Measurements from ENCODE around the gene PEX5L.

PEX5L gene

DNA sequence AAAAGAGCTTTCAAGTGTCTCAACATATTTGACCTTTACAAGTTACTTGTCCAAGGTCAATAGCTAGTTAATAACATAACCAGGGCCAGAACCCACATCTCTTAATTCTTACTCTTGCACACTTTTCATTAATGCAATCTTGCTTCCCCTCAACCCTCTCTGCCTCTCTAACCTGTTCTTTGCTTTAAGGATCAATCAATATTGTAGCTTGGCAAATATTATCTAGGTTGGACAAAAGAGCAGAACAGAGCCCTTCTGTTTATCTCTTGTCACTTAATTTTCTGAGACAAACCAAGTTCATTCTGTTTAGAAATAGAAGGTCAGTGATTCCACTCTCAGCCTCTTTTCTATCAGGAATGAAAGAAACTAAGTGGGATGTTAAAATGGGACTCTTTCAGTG is 203.4 kb downstream of the PEX5L start:
- Mint-ChIP-seq H3K4me1 (no peaks in the 10 kb centered on the region), H3K4me3 (no peak overlapping the region), H3K36me3 (ENCODE audit: low read depth) (no peaks in the 10 kb centered on the region), H3K9me3 (no peaks in the 10 kb centered on the region), H3K27me3 (peaks cover 8% of the 10 kb centered on the region), H3K27ac (no peak overlapping the region)
- no peak for DNase-seq
- ATAC-seq: no peak

- H3K27ac Mint-ChIP-seq: no peak overlapping the region
- no peak for ATAC-seq
- no peak overlapping the region for H3K4me3 Mint-ChIP-seq
- H3K4me1 Mint-ChIP-seq: no peaks in the 10 kb centered on the region
- no peaks in the 10 kb centered on the region for H3K36me3 Mint-ChIP-seq (ENCODE audit: low read depth)
- H3K27me3 Mint-ChIP-seq: peaks cover 8% of the 10 kb centered on the region
- H3K9me3 Mint-ChIP-seq: no peaks in the 10 kb centered on the region
- DNase-seq: no peak
Measured at GRCh38 chr3:179832333-179832854, 204.3 kb downstream of the PEX5L start.

- no peak overlapping the region for H3K4me3 Mint-ChIP-seq
- no peaks in the 10 kb centered on the region for H3K9me3 Mint-ChIP-seq
- H3K36me3 Mint-ChIP-seq (ENCODE audit: low read depth): no peaks in the 10 kb centered on the region
- H3K27me3 Mint-ChIP-seq: peaks cover 10% of the 10 kb centered on the region
- H3K4me1 Mint-ChIP-seq: no peaks in the 10 kb centered on the region
- DNase-seq: no peak
- no peak overlapping the region for H3K27ac Mint-ChIP-seq
- no peak for ATAC-seq
Measured at GRCh38 chr3:179829401-179829800, 207.3 kb downstream of the PEX5L start.

- Mint-ChIP-seq H3K4me1 (no peaks in the 10 kb centered on the region), H3K9me3 (no peaks in the 10 kb centered on the region), H3K27me3 (peaks cover 10% of the 10 kb centered on the region), H3K27ac (no peak overlapping the region), H3K4me3 (no peak overlapping the region), H3K36me3 (ENCODE audit: low read depth) (no peaks in the 10 kb centered on the region)
- DNase-seq (no peak), ATAC-seq (no peak)
Measured at GRCh38 chr3:179828738-179829137, 208.0 kb downstream of the PEX5L start.

- Mint-ChIP-seq H3K36me3 (ENCODE audit: low read depth) (no peaks in the 10 kb centered on the region), H3K9me3 (no peaks in the 10 kb centered on the region), H3K4me3 (no peak overlapping the region), H3K4me1 (no peaks in the 10 kb centered on the region), H3K27me3 (peaks cover 8% of the 10 kb centered on the region), H3K27ac (no peak overlapping the region)
- ATAC-seq (no peak), DNase-seq (no peak)
Measured at GRCh38 chr3:179826247-179826637, 210.5 kb downstream of the PEX5L start.

DNA sequence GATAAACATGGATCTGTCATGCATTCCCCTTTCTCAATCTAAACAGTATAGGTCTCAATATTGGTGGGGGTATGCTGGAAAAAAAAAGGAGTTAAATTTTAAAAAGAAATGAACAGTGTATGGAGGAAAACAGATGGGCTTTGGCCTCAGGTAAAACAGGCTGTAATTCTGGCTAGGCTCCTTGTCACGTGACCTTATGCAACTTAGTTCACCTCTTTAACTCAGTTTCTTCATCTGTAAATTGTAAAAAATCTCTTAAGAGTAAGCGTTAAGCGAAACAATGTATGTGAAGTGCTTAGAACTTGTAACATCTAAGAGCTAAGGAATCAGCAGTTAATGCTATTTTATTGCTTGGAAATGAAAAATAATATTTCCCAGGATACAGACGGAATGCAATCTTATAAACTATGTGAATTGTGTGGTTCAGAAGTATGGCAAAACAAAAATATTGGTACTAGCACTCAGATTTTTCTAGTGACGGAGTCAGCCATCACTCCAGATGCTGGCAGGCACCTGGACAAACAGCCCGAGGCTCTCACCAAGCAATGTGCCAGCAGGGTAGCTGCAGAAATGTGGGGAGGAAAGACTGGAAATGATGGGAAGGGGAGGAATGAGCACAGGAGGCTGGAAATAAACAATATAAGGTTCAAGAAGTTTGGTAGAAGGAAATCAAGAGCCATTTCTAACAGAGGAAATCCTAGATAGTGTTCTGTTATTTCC is 211.1 kb downstream of the PEX5L start:
- Mint-ChIP-seq H3K4me3 (no peak overlapping the region), H3K27me3 (peaks cover 9% of the 10 kb centered on the region), H3K9me3 (no peaks in the 10 kb centered on the region), H3K27ac (no peak overlapping the region), H3K4me1 (no peaks in the 10 kb centered on the region), H3K36me3 (ENCODE audit: low read depth) (no peaks in the 10 kb centered on the region)
- ATAC-seq (no peak), DNase-seq (no peak)

DNA sequence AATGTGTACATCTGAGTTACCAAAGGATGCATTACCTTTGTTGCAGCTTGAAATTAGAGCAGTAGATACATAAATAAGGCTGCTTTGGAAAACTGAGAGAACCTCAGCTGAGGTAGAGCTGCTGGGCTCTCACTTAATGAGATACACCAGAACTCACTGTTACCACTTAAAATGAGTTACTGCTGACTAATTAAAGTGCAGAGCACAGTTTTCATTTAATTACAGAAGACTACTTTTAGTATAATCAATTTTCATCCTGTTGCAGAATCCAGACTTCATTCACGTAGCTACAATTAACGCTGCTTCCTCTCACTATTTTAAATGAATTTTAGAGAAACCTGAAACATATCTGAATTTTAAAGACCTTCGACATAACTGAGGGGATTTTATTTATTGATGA is 214.4 kb downstream of the PEX5L start:
- no peaks in the 10 kb centered on the region for H3K36me3 Mint-ChIP-seq (ENCODE audit: low read depth)
- H3K4me3 Mint-ChIP-seq: no peak overlapping the region
- no peak for ATAC-seq
- DNase-seq: no peak
- no peaks in the 10 kb centered on the region for H3K4me1 Mint-ChIP-seq
- H3K9me3 Mint-ChIP-seq: no peaks in the 10 kb centered on the region
- H3K27me3 Mint-ChIP-seq: peaks cover 10% of the 10 kb centered on the region
- H3K27ac Mint-ChIP-seq: no peak overlapping the region

DNA sequence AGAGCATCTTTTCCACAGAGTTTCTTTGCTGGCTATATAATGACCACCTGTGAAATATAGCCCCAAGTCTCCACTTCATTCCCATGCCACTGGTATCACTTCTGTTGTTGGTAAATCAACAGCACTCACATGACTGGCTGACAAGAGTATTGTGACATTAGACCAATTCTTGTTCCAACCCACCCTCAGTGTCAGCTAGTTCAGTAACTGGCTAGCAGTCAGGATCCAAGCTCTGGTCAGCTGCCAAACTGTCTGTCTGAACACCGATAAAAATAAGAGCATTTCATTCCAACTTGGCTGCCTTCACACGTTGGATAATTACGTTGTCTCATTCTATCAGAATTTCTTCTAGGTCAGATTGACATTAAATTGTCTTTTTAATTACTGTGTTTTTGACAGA is 217.4 kb downstream of the PEX5L start:
- H3K4me3 Mint-ChIP-seq: no peak overlapping the region
- no peaks in the 10 kb centered on the region for H3K4me1 Mint-ChIP-seq
- H3K36me3 Mint-ChIP-seq (ENCODE audit: low read depth): no peaks in the 10 kb centered on the region
- H3K9me3 Mint-ChIP-seq: no peaks in the 10 kb centered on the region
- H3K27ac Mint-ChIP-seq: no peak overlapping the region
- H3K27me3 Mint-ChIP-seq: peaks cover 8% of the 10 kb centered on the region
- DNase-seq (no peak), ATAC-seq (no peak)

- no peak for ATAC-seq
- H3K9me3 Mint-ChIP-seq: no peaks in the 10 kb centered on the region
Measured at GRCh38 chr3:179812096-179812382, 224.7 kb downstream of the PEX5L start.

DNA sequence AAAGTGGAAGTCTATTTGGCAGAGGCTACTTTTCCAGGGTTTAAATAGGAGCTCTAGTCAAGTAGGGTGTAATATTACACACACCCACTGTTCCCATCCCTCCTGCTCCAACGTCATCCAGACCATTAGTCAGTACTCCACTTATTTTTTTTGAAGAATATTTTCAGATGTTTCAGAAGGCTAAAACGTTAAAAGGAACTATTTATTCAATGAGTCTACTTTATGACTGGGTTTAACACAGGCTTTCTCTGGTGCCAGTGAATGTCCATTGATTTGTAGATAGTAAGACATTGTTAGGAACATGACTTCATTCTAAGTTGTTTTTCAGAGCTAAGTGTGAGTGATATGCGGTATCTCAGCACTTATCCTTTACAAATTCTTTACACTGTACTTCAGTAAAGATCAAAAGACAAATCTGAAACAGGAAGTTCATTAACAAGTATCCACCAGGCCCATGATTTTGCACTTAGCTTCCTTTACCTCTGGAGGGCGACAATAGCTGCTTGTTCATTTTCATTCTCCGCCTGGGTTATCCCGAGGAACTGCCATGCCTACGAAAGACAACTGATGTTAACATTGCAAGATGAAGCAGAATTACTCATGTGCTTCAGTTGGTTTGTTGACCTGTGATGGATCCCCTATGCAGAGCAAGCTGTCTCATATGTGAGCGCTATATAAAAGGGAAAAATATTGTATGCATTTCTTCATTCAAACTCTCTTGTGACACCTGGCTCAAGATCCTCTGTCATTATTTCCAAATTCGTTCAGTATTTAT is 225.2 kb downstream of the PEX5L start:
- peak; percentile 49 for ATAC-seq
- peak; percentile 4 for DNase-seq
- no peaks in the 10 kb centered on the region for H3K9me3 Mint-ChIP-seq
- no peak overlapping the region for H3K4me3 Mint-ChIP-seq
- H3K4me1 Mint-ChIP-seq: peaks cover 2% of the 10 kb centered on the region
- H3K27me3 Mint-ChIP-seq: no peaks in the 10 kb centered on the region
- H3K27ac Mint-ChIP-seq: no peak overlapping the region
- no peaks in the 10 kb centered on the region for H3K36me3 Mint-ChIP-seq (ENCODE audit: low read depth)

More at GRCh38 chr3:179812096-179812382, 224.7 kb downstream of the PEX5L start:
- Mint-ChIP-seq H3K4me1 (peaks cover 2% of the 10 kb centered on the region), H3K4me3 (no peak overlapping the region), H3K27me3 (no peaks in the 10 kb centered on the region), H3K36me3 (ENCODE audit: low read depth) (no peaks in the 10 kb centered on the region), H3K27ac (no peak overlapping the region)
- DNase-seq: no peak

DNA sequence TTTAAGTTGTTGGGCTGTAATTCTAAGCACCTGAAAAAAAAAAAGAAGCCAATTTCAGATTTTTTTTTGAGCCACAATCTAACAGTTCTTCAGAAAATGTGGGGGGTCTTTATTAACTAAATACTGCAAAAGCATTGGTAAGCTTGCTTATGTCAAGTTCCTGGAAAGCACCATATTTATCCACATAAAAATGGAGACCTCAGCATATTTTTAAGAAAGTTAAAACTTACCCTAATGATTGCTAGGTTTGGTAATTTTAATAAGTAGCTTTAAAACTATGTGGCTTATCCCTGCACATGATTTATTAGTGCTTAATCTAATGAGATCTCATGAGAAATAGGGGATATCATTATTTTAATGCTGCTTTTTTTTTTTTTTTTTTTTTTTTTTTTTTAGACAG is 227.1 kb downstream of the PEX5L start:
- peaks cover 2% of the 10 kb centered on the region for H3K4me1 Mint-ChIP-seq
- H3K36me3 Mint-ChIP-seq (ENCODE audit: low read depth): no peaks in the 10 kb centered on the region
- no peak overlapping the region for H3K27ac Mint-ChIP-seq
- ATAC-seq: no peak
- no peak for DNase-seq
- peaks cover 2% of the 10 kb centered on the region for H3K27me3 Mint-ChIP-seq
- no peaks in the 10 kb centered on the region for H3K9me3 Mint-ChIP-seq
- H3K4me3 Mint-ChIP-seq: no peak overlapping the region

- Mint-ChIP-seq H3K36me3 (ENCODE audit: low read depth) (no peaks in the 10 kb centered on the region), H3K4me1 (peaks cover 2% of the 10 kb centered on the region), H3K27ac (no peak overlapping the region), H3K4me3 (no peak overlapping the region), H3K9me3 (no peaks in the 10 kb centered on the region), H3K27me3 (peaks cover 7% of the 10 kb centered on the region)
- DNase-seq (no peak), ATAC-seq (no peak)
Measured at GRCh38 chr3:179807588-179807987, 229.1 kb downstream of the PEX5L start.

DNA sequence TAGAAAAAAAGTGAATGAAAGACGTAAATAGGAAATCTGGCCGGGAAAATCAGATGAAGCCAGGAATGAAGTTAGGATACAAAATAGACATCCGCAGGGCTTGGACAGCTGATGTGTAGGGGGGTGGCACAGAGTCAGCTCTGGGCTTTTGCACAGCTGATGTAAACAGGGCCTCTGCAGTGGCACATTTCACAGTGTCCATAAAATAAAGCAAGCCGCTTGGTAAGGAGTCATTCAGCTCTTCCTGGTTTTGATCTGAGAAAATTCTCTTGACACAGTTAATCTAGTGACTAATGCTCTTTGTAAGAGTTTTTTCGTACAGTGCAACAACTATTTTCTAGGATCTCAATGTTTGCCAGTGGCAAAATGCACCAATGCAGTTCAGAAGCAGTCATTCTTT is 230.6 kb downstream of the PEX5L start:
- DNase-seq (no peak), ATAC-seq (no peak)
- no peaks in the 10 kb centered on the region for H3K4me1 Mint-ChIP-seq
- H3K9me3 Mint-ChIP-seq: no peaks in the 10 kb centered on the region
- H3K27me3 Mint-ChIP-seq: peaks cover 10% of the 10 kb centered on the region
- H3K4me3 Mint-ChIP-seq: no peak overlapping the region
- no peak overlapping the region for H3K27ac Mint-ChIP-seq
- H3K36me3 Mint-ChIP-seq (ENCODE audit: low read depth): no peaks in the 10 kb centered on the region

DNA sequence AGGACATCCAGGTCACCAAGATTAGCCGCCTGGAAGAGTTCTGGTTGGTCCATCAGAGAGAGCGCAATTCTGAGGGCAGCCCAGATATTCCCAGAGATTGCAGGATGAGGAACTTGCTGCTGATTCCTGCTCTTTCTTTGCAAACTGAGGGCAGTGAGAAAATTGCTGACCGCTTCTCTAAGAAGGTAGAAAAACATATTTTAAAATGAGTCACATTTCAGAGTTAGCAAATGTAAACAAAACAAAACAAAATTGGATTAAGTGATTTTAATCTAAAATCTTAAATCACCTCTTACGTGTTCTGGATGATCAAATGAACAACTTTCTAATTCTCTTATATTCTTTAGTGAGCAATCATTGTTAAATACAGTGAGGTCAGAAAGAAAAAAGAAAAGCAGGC is 234.9 kb downstream of the PEX5L start:
- no peak for ATAC-seq
- H3K27me3 Mint-ChIP-seq: peaks cover 10% of the 10 kb centered on the region

DNA sequence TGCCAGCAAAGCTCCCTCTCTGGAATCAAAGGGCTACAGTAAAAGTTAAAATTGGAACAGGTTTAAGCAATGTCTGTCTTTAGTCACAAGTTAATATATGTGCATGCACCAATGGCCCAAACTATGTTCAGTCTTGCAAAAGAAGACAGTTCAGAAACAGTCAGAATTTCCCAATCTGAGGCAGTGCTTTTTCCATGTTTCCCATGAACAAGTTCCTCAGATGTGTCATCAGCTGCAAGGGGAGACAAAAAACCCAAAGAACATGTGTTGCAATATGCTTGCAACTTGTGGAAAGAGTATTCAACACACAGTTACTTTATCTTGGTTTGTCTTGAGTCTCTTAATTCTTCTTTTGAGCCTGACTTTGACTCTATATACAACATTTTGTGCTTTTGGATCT is 235.5 kb downstream of the PEX5L start:
- no peak overlapping the region for H3K27ac Mint-ChIP-seq
- H3K36me3 Mint-ChIP-seq (ENCODE audit: low read depth): no peaks in the 10 kb centered on the region
- no peaks in the 10 kb centered on the region for H3K9me3 Mint-ChIP-seq
- no peak overlapping the region for H3K4me3 Mint-ChIP-seq
- H3K4me1 Mint-ChIP-seq: no peaks in the 10 kb centered on the region
- ATAC-seq (no peak), DNase-seq (no peak)
- peaks cover 10% of the 10 kb centered on the region for H3K27me3 Mint-ChIP-seq

More for the DNA sequence above, 234.9 kb downstream of the PEX5L start:
- Mint-ChIP-seq H3K4me1 (no peaks in the 10 kb centered on the region), H3K27ac (no peak overlapping the region), H3K9me3 (no peaks in the 10 kb centered on the region), H3K4me3 (no peak overlapping the region), H3K36me3 (ENCODE audit: low read depth) (no peaks in the 10 kb centered on the region)
- no peak for DNase-seq

Data from activated naive CD8-positive, alpha-beta T cell treated with anti-CD3 and anti-CD28 coated beads, Interleukin-2, amount 50 U/mL, for 24 hours (primary cell).